Type B pancreatic cell (in vitro differentiated cells): ENCODE measurements around the gene PRR3. TPM values are rescaled to one million over a fixed set of nuclear protein-coding genes. Genes with fewer than 3 reads are reported as not detected.
A peak's percentile ranks its signal among the peaks of the same experiment; 100 is the strongest.
"Not testable (repeated sequence)": the region's sequence is repeated elsewhere in the genome, so short reads cannot be mapped to it uniquely, and the experiment has no call there.

Experiments used
- DNase-seq: peaks from one replicate; pipeline ENCODE4 v3.0.0; 2021; ENCODE audit warnings: mixed read lengths; ENCODE audit not compliant: unreplicated experiment; ENCODE audit errors: extremely low spot score
- H3K27ac Mint-ChIP-seq: 2 replicates; pipeline ENCODE4 v1.8.0; 2021; ENCODE audit warnings: mild to moderate bottlenecking, mixed read lengths
- H3K27me3 Mint-ChIP-seq: 2 replicates; pipeline ENCODE4 v1.8.0; 2021; ENCODE audit warnings: mixed read lengths
- H3K36me3 Mint-ChIP-seq: 2 replicates; pipeline ENCODE4 v1.8.0; 2021; ENCODE audit warnings: mixed read lengths
- H3K4me1 Mint-ChIP-seq: one replicate; pipeline ENCODE4 v1.8.0; 2021; ENCODE audit warnings: mixed read lengths; ENCODE audit not compliant: unreplicated experiment
- H3K4me3 Mint-ChIP-seq: 2 replicates; pipeline ENCODE4 v1.8.0; 2021; ENCODE audit warnings: mild to moderate bottlenecking, mixed read lengths
- H3K9me3 Mint-ChIP-seq: 2 replicates; pipeline ENCODE4 v1.8.0; 2021; ENCODE audit warnings: mixed read lengths
- CTCF ChIP-seq: fragments of 200-600 bp; sonication (generic); conservative IDR thresholded peaks from 2 replicates; pipeline ENCODE4 v1.5.0; 2021; ENCODE audit warnings: antibody characterized with exemption, mild to moderate bottlenecking
- total RNA-seq: library from RNA; stranded (reverse); gene quantifications from 2 replicates; pipeline ENCODE4 v1.2.1, GENCODE V29; 2021; ENCODE audit warnings: low replicate concordance

PRR3 gene
- total RNA-seq, 1 donor from 2014 or later: 32.5 TPM

GRCh38 chr6:30511169-30511546 lies 45.9 kb upstream of the PRR3 start:
- TF ChIP-seq CTCF: no peak
- Mint-ChIP-seq H3K27ac (no peak overlapping the region), H3K4me1 (no peaks in the 10 kb centered on the region), H3K9me3 (no peaks in the 10 kb centered on the region), H3K4me3 (no peak overlapping the region), H3K27me3 (peaks cover 39% of the 10 kb centered on the region), H3K36me3 (no peaks in the 10 kb centered on the region)
- DNase-seq: no peak

- no peak for DNase-seq
- H3K36me3 Mint-ChIP-seq: no peaks in the 10 kb centered on the region
- no peak for TF ChIP-seq CTCF
Measured at GRCh38 chr6:30513451-30513850, 43.6 kb upstream of the PRR3 start.

GRCh38 chr6:30515106-30515505 lies 42.0 kb upstream of the PRR3 start:
- TF ChIP-seq CTCF: no peak
- Mint-ChIP-seq H3K36me3 (no peaks in the 10 kb centered on the region), H3K27me3 (peaks cover 29% of the 10 kb centered on the region), H3K4me1 (no peaks in the 10 kb centered on the region), H3K4me3 (peak overlapping the region; percentile 84), H3K9me3 (no peaks in the 10 kb centered on the region), H3K27ac (peak overlapping the region; percentile 99)
- DNase-seq: no peak

More at GRCh38 chr6:30513451-30513850, 43.6 kb upstream of the PRR3 start:
- no peak overlapping the region for H3K27ac Mint-ChIP-seq
- peaks cover 32% of the 10 kb centered on the region for H3K27me3 Mint-ChIP-seq
- H3K4me3 Mint-ChIP-seq: no peak overlapping the region
- no peaks in the 10 kb centered on the region for H3K4me1 Mint-ChIP-seq
- no peaks in the 10 kb centered on the region for H3K9me3 Mint-ChIP-seq

- Mint-ChIP-seq H3K27me3 (peaks cover 25% of the 10 kb centered on the region), H3K4me1 (no peaks in the 10 kb centered on the region), H3K36me3 (no peaks in the 10 kb centered on the region), H3K27ac (peak overlapping the region; percentile 99), H3K9me3 (no peaks in the 10 kb centered on the region), H3K4me3 (peak overlapping the region; percentile 95)
- TF ChIP-seq CTCF: no peak
- peak; percentile 77 for DNase-seq
Measured at GRCh38 chr6:30515944-30516753, 40.9 kb upstream of the PRR3 start.

- peak overlapping the region; percentile 99 for H3K27ac Mint-ChIP-seq
- not testable (repeated sequence) for H3K36me3 Mint-ChIP-seq, H3K4me1 Mint-ChIP-seq
Measured at GRCh38 chr6:30516754-30517076, 40.4 kb upstream of the PRR3 start.

GRCh38 chr6:30517767-30518504 lies 39.2 kb upstream of the PRR3 start:
- DNase-seq, H3K4me1 Mint-ChIP-seq, H3K9me3 Mint-ChIP-seq, H3K27ac Mint-ChIP-seq, H3K36me3 Mint-ChIP-seq: not testable (repeated sequence)
- Mint-ChIP-seq H3K4me3 (peak overlapping the region; percentile 25), H3K27me3 (peaks cover 30% of the 10 kb centered on the region)

More at GRCh38 chr6:30516754-30517076, 40.4 kb upstream of the PRR3 start:
- DNase-seq, H3K9me3 Mint-ChIP-seq: not testable (repeated sequence)
- H3K27me3 Mint-ChIP-seq: peaks cover 22% of the 10 kb centered on the region
- H3K4me3 Mint-ChIP-seq: peak overlapping the region; percentile 95

GRCh38 chr6:30518505-30519145 lies 38.5 kb upstream of the PRR3 start:
- H3K4me1 Mint-ChIP-seq, DNase-seq, H3K27ac Mint-ChIP-seq, H3K9me3 Mint-ChIP-seq, H3K36me3 Mint-ChIP-seq: not testable (repeated sequence)
- Mint-ChIP-seq H3K4me3 (peak overlapping the region; percentile 25), H3K27me3 (peaks cover 37% of the 10 kb centered on the region)
